Liver (tissue), 9 donors: ENCODE results near the gene SLC27A4. TPM values are rescaled to one million over a fixed set of nuclear protein-coding genes. Genes with fewer than 3 reads are reported as not detected.

Experiments
- DNase-seq: peaks from one replicate; pipeline ENCODE4 v3.0.0-alpha.2; 2017; ENCODE audit warnings: low spot score
- H3K27ac ChIP-seq, 2 donors: one replicate each; pipeline ENCODE4 v1.7.0; 2013; ENCODE audit warnings: inconsistent platforms in 2 of 2, low read length in 2 of 2, control low read depth in 1 of 2, low read depth in 1 of 2, mild to moderate bottlenecking in 1 of 2
- H3K27me3 ChIP-seq, 4 donors: one replicate each; pipeline versions ENCODE4 v1.6.1 to v1.7.0; 2013; ENCODE audit warnings: low read length in 3 of 4, inconsistent platforms in 1 of 4, mild to moderate bottlenecking in 1 of 4, moderate library complexity in 1 of 4; ENCODE audit not compliant: control insufficient read depth in 4 of 4, insufficient read depth in 4 of 4
- H3K36me3 ChIP-seq, 4 donors: one replicate each; pipeline versions ENCODE4 v1.6.1 to v1.7.0; 2013; ENCODE audit warnings: low read length in 3 of 4, mild to moderate bottlenecking in 3 of 4, low read depth in 1 of 4, moderate library complexity in 1 of 4; ENCODE audit not compliant: control insufficient read depth in 4 of 4, insufficient read depth in 3 of 4
- H3K4me1 ChIP-seq, 4 donors: one replicate each; pipeline versions ENCODE4 v1.6.1 to v1.7.0; 2013; ENCODE audit warnings: low read length in 3 of 4, mild to moderate bottlenecking in 3 of 4, moderate library complexity in 1 of 4; ENCODE audit not compliant: control insufficient read depth in 4 of 4, insufficient read depth in 4 of 4
- H3K4me3 ChIP-seq, 3 donors: one replicate each; pipeline versions ENCODE4 v1.6.1 to v1.7.0; 2013; ENCODE audit warnings: low read length in 3 of 3, control low read depth in 1 of 3, low read depth in 1 of 3, mild to moderate bottlenecking in 1 of 3
- H3K9ac ChIP-seq, 2 donors: one replicate each; pipeline ENCODE4 v1.7.0; 2013; ENCODE audit warnings: low read length in 2 of 2, mild to moderate bottlenecking in 2 of 2, moderate library complexity in 2 of 2, control low read depth in 1 of 2, low read depth in 1 of 2
- H3K9me3 ChIP-seq, 4 donors: one replicate each; pipeline versions ENCODE4 v1.6.1 to v1.7.0; 2013; ENCODE audit warnings: low read length in 3 of 4; ENCODE audit not compliant: control insufficient read depth in 4 of 4
- CTCF ChIP-seq: fragments of 150-350 bp; IDR thresholded peaks from 2 replicates; pipeline ENCODE4 v1.5.1; 2017; ENCODE audit warnings: improper control_type of control experiment, low read depth, low read length; ENCODE audit not compliant: missing input control
- EGR1 ChIP-seq, 2 donors: IDR thresholded peaks; 2 replicates each; pipeline ENCODE4 v1.6.1; 2016 to 2018; ENCODE audit warnings: antibody characterized with exemption in 2 of 2, low read depth in 2 of 2
- FOXA1 ChIP-seq: IDR thresholded peaks from 2 replicates; pipeline ENCODE4 v1.6.1; 2016; ENCODE audit warnings: antibody characterized with exemption
- FOXA2 ChIP-seq: IDR thresholded peaks from 2 replicates; pipeline ENCODE4 v1.6.1; 2016; ENCODE audit warnings: antibody characterized with exemption
- GABPA ChIP-seq, 2 donors: IDR thresholded peaks in 1 of 2; conservative IDR thresholded peaks in 1 of 2; 2 replicates each; pipeline ENCODE4 v1.6.1; 2016; ENCODE audit warnings: antibody characterized with exemption in 2 of 2, mild to moderate bottlenecking in 1 of 2, moderate library complexity in 1 of 2
- HNF4A ChIP-seq, 2 donors: conservative IDR thresholded peaks; 2 replicates each; pipeline ENCODE4 v1.6.1; 2016; ENCODE audit warnings: antibody characterized with exemption in 2 of 2, mild to moderate bottlenecking in 2 of 2
- JUND ChIP-seq, 2 donors: IDR thresholded peaks; 2 replicates each; pipeline ENCODE4 v1.6.1; 2016; ENCODE audit warnings: antibody characterized with exemption in 2 of 2
- RAD21 ChIP-seq, 2 donors: IDR thresholded peaks; 2 replicates each; pipeline ENCODE4 v1.6.1; 2016; ENCODE audit warnings: antibody characterized with exemption in 2 of 2, mild to moderate bottlenecking in 2 of 2
- REST ChIP-seq: IDR thresholded peaks from 2 replicates; pipeline ENCODE4 v1.6.1; 2016; ENCODE audit warnings: antibody characterized with exemption, mild to moderate bottlenecking
- TAF1 ChIP-seq: conservative IDR thresholded peaks from 2 replicates; pipeline ENCODE4 v1.6.1; 2016; ENCODE audit warnings: antibody characterized with exemption, mild to moderate bottlenecking
- YY1 ChIP-seq: IDR thresholded peaks from 2 replicates; pipeline ENCODE4 v1.6.1; 2016; ENCODE audit warnings: antibody characterized with exemption, mild to moderate bottlenecking
- WGBS: extraction: QIAGEN DNeasy Blood & Tissue Kit; methylation state at CpG from one replicate; pipeline ENCODE4 v1.1.7; 2013; 5-methylcytosine and 5-hydroxymethylcytosine counted together
- polyA plus RNA-seq, 2 donors: library from polyadenylated mRNA; stranded (reverse) in 1 of 2; unstranded in 1 of 2; fragments of 200-250 nt in 1 of 2; fragments of >200 nt in 1 of 2; fragmentation: Nextera tagmentation in 1 of 2; extraction: Ambion mirVana in 1 of 2; gene quantifications; one replicate each; pipeline versions ENCODE4 v1.2.1 to v1.2.3, GENCODE V29; 2013 to 2015
- total RNA-seq, 2 donors: library from RNA; depleted of rRNA; stranded (reverse); fragments of >200 nt; gene quantifications; one replicate each; pipeline ENCODE4 v1.2.3, GENCODE V29; 2014
- TF ChIP-seq, protein P1 (sequence below): IDR thresholded peaks from 2 replicates; pipeline ENCODE4 v1.6.1; 2016; ENCODE audit warnings: antibody characterized with exemption
- TF ChIP-seq, protein P2 (sequence below): IDR thresholded peaks from 2 replicates; pipeline ENCODE4 v1.6.1; 2016; ENCODE audit warnings: antibody characterized with exemption
- donor health status: healthy.
- donor health status: healthy.
- donor health status: healthy.
- donor health status: healthy.
- donor health status: healthy.

Gene SLC27A4
- total and polyA plus RNA-seq, 4 donors = 5.9 to 36.4 (median 14.7) TPM

- no peak for DNase-seq
- H3K4me1 ChIP-seq = no peaks in the 10 kb centered on the region
- H3K27ac ChIP-seq = no peak overlapping the region
- WGBS = 94% methylated on average over 2 of the region's 2 CpGs
- no peak for TF ChIP-seq GABPA (IDR thresholded peaks at IDR 0.05 in 1 of 2, conservative IDR thresholded peaks at IDR 0.05 in 1 of 2)
- TF ChIP-seq RAD21 (IDR thresholded peaks at IDR 0.05) = no peak
- TF ChIP-seq CTCF = no peak
- no peak for TF ChIP-seq FOXA2
- no peak for TF ChIP-seq YY1
- no peak for TF ChIP-seq HNF4A (conservative IDR thresholded peaks at IDR 0.05)
- TF ChIP-seq TAF1 = no peak
- TF ChIP-seq JUND (IDR thresholded peaks at IDR 0.05) = no peak
- no peak overlapping the region for H3K9ac ChIP-seq
- no peaks in the 10 kb centered on the region for H3K9me3 ChIP-seq
- H3K4me3 ChIP-seq = no peak overlapping the region
- peaks cover 11 to 48% (median 24%) of the 10 kb centered on the region in 4 donors for H3K36me3 ChIP-seq
- no peaks in the 10 kb centered on the region for H3K27me3 ChIP-seq
Measured at GRCh38 chr9:128349125-128349524, 8.8 kb downstream of the SLC27A4 start.

DNA sequence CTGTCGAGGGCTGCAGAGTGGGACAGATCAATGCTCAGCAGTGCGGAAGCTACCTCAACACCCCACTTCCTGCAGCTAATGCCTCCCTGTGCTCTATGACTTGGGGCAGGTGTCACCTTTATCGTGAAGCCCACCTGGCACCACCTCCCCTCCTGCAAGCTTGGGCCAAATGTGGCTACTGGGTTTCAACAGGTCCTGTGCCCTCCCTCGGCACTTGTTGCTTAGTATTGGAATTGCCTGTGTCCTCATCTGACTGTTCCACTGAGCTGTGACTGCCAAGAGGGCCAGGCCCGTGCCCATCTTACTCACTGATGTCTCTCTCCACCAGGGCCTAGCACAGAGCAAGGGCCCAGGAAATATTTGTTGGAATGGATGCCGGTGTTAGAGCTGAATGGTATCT lies 9.4 kb downstream of the SLC27A4 start:
- H3K4me1 ChIP-seq = no peaks in the 10 kb centered on the region
- TF ChIP-seq FOXA1 (no peak), EGR1 (IDR thresholded peaks at IDR 0.05; ENCODE audit: low read depth in 2 of 2) (no peak), FOXA2 (no peak), CTCF (no peak), TAF1 (no peak), HNF4A (conservative IDR thresholded peaks at IDR 0.05) (no peak)
- TF ChIP-seq, protein P1, sequence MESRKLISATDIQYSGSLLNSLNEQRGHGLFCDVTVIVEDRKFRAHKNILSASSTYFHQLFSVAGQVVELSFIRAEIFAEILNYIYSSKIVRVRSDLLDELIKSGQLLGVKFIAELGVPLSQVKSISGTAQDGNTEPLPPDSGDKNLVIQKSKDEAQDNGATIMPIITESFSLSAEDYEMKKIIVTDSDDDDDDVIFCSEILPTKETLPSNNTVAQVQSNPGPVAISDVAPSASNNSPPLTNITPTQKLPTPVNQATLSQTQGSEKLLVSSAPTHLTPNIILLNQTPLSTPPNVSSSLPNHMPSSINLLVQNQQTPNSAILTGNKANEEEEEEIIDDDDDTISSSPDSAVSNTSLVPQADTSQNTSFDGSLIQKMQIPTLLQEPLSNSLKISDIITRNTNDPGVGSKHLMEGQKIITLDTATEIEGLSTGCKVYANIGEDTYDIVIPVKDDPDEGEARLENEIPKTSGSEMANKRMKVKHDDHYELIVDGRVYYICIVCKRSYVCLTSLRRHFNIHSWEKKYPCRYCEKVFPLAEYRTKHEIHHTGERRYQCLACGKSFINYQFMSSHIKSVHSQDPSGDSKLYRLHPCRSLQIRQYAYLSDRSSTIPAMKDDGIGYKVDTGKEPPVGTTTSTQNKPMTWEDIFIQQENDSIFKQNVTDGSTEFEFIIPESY = no peak
- DNase-seq = no peak
- no peak overlapping the region for H3K4me3 ChIP-seq
- WGBS = 97% methylated on average over 6 of the region's 6 CpGs
- peaks cover 11 to 43% (median 21%) of the 10 kb centered on the region in 4 donors for H3K36me3 ChIP-seq
- no peaks in the 10 kb centered on the region for H3K27me3 ChIP-seq
- no peak overlapping the region for H3K9ac ChIP-seq
- no peaks in the 10 kb centered on the region for H3K9me3 ChIP-seq
- no peak overlapping the region for H3K27ac ChIP-seq

- H3K36me3 ChIP-seq = peaks cover 0 to 22% (median 7%) of the 10 kb centered on the region in 4 donors
- no peak overlapping the region for H3K9ac ChIP-seq
- no peak for DNase-seq
- H3K4me3 ChIP-seq = no peak overlapping the region
- peaks cover 0 to 8% (median 4%) of the 10 kb centered on the region in 4 donors for H3K4me1 ChIP-seq
- no peak overlapping the region for H3K27ac ChIP-seq
- no peaks in the 10 kb centered on the region for H3K27me3 ChIP-seq
- no peaks in the 10 kb centered on the region for H3K9me3 ChIP-seq
- WGBS = 96% methylated on average over 19 of the region's 19 CpGs
- TF ChIP-seq, protein P2, sequence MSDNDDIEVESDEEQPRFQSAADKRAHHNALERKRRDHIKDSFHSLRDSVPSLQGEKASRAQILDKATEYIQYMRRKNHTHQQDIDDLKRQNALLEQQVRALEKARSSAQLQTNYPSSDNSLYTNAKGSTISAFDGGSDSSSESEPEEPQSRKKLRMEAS = no peak
- no peak for TF ChIP-seq REST
- TF ChIP-seq EGR1 (IDR thresholded peaks at IDR 0.05; ENCODE audit: low read depth in 2 of 2) = no peak
- no peak for TF ChIP-seq FOXA2
- TF ChIP-seq HNF4A (conservative IDR thresholded peaks at IDR 0.05) = no peak
- TF ChIP-seq YY1 = no peak
- TF ChIP-seq CTCF = no peak
Measured at GRCh38 chr9:128355451-128355850, 15.1 kb downstream of the SLC27A4 start.
